Motor neuron (in vitro differentiated cells): Measurements from ENCODE around the gene RBM17. TPM values are rescaled to one million over a fixed set of nuclear protein-coding genes. Genes with fewer than 3 reads are reported as not detected.

Experiments
- total RNA-seq, 8 experiments: library from RNA; unstranded; fragments of 300-600 nt; gene quantifications; 2 replicates each; pipeline versions ENCODE4 v1.2.3 to v1.2.4, GENCODE V29; 2022

The RBM17 gene
- total RNA-seq, 8 experiments from 2014 or later: 29.2 to 128 (median 50.7) TPM

Other genes starting within 250 kb of the RBM17 start
- 10 to 100 TPM in 1 of 8 experiments, 1 to 10 TPM in 7; 3.6 to 11.4 (median 6.4) TPM for gene ANKRD16, start 199.1 kb upstream of the RBM17 start, total RNA-seq
- 100 to 1,000 TPM in 1 of 8 experiments, 10 to 100 TPM in 7; 20.3 to 118 (median 42.3) TPM for gene FBH1, start 198.8 kb upstream of the RBM17 start, total RNA-seq
- 10 to 100 TPM in 1 of 8 experiments, 1 to 10 TPM in 1, under 1 TPM in 3, not detected in 3; 0.38 to 29.9 (median 0.64) TPM for gene IL15RA, start 111.5 kb upstream of the RBM17 start, total RNA-seq
- gene IL2RA, start 26.7 kb upstream of the RBM17 start, total RNA-seq: under 1 TPM in 3 of 8 experiments, not detected in 5; 0.09 to 0.66 (median 0.15) TPM
- gene PFKFB3, start 113.9 kb downstream of the RBM17 start, total RNA-seq: 10 to 100 TPM; 32.4 to 80.6 (median 46.6) TPM